Tibial nerve (tissue), 3 donors: ENCODE results near the gene TUBE1.

Source experiments
- CTCF ChIP-seq, 5 experiments: fragments of 200-600 bp in 3 of 5; fragments of 450-650 bp in 2 of 5; sonication (generic) in 3 of 5; IDR thresholded peaks; one replicate each; pipeline ENCODE4 v1.5.1; 2016 to 2019; ENCODE audit warnings: antibody characterized with exemption in 5 of 5, mild to moderate bottlenecking in 3 of 5, moderate library complexity in 2 of 5
- POLR2A ChIP-seq, 2 donors: fragments of 450-650 bp; IDR thresholded peaks; one replicate each; pipeline ENCODE4 v1.6.1; 2017; ENCODE audit warnings: antibody characterized with exemption in 2 of 2, mild to moderate bottlenecking in 2 of 2, moderate library complexity in 2 of 2

DNA sequence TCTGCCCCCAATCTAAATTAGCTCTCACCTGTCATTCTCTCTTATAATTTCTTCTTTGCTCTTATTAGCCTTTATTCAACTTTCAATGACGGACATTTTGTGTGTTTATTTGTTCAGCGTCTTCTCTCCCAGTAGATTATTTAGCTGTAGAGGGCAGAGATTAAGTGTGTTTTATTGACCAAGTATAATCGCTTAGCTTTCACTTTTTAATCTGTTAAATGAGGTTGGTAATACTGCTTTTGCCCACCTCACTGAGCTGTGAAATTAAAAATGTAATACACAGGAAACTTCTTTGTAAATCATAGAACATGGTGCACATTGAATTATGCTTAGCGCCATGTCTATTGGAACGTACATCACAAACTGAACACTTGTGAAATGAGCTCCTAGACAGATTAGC lies 36.9 kb downstream of the TUBE1 start:
- no peak for TF ChIP-seq POLR2A (IDR thresholded peaks at IDR 0.05)
- no peak for TF ChIP-seq CTCF (IDR thresholded peaks at IDR 0.05)
